Measurements from ENCODE around the gene TULP1.
"Not testable (repeated sequence)": the region's sequence is repeated elsewhere in the genome, so short reads cannot be mapped to it uniquely, and the experiment has no call there.

- not testable (repeated sequence) for TF ChIP-seq CTCF (IDR thresholded peaks at IDR 0.05; ENCODE audit: insufficient read depth, low read length, poor library complexity, severe bottlenecking); EZH2phosphoT487 (conservative IDR thresholded peaks at IDR 0.05; ENCODE audit: low read length)
Measured at GRCh38 chr6:35517978-35518377, 5.3 kb upstream of the TULP1 start.

All from SU-DHL-6 (cell line).